Muscle of leg (tissue), 11 donors: ENCODE results near the gene SDK2. TPM values are rescaled to one million over a fixed set of nuclear protein-coding genes. Genes with fewer than 3 reads are reported as not detected.
A peak's percentile ranks its signal among the peaks of the same experiment; 100 is the strongest.
"Not testable (repeated sequence)": the region's sequence is repeated elsewhere in the genome, so short reads cannot be mapped to it uniquely, and the experiment has no call there.

Experiments
- DNase-seq: peaks from one replicate; pipeline ENCODE4 v3.0.0; 2013
- H3K27ac ChIP-seq: one replicate; pipeline ENCODE4 v1.5.1; 2013; ENCODE audit warnings: mild to moderate bottlenecking, low read length, control low read depth
- H3K27me3 ChIP-seq: one replicate; pipeline ENCODE4 v1.6.1; 2013; ENCODE audit warnings: low read length; ENCODE audit not compliant: control insufficient read depth, insufficient read depth
- H3K36me3 ChIP-seq: one replicate; pipeline ENCODE4 v1.6.1; 2013; ENCODE audit warnings: low read length; ENCODE audit not compliant: control insufficient read depth, insufficient read depth
- H3K4me1 ChIP-seq: one replicate; pipeline ENCODE4 v1.6.1; 2013; ENCODE audit warnings: low read length; ENCODE audit not compliant: control insufficient read depth, insufficient read depth
- H3K4me3 ChIP-seq: one replicate; pipeline ENCODE4 v1.5.1; 2013; ENCODE audit warnings: low read length, control low read depth
- H3K9me3 ChIP-seq: replicated peaks from 2 replicates; pipeline ENCODE4 v1.6.1; 2013; ENCODE audit warnings: low read depth, low read length; ENCODE audit not compliant: control insufficient read depth
- WGBS: methylation state at CpG from one replicate; pipeline ENCODE4 v1.1.5; 2013; ENCODE audit warnings: missing lambda C conversion rate; ENCODE audit not compliant: insufficient coverage; 5-methylcytosine and 5-hydroxymethylcytosine counted together
- polyA plus RNA-seq, 8 donors: library from polyadenylated mRNA; unstranded; fragments of 120-200 nt; gene quantifications; one replicate each; pipeline versions ENCODE4 v1.2.1 to v1.2.3, GENCODE V29; 2013; ENCODE audit warnings: inconsistent platforms in 1 of 8, low replicate concordance in 1 of 8; ENCODE audit not compliant: insufficient read length in 8 of 8, insufficient read depth in 1 of 8
- total RNA-seq: library from RNA; stranded (reverse); fragments of 120-200 nt; gene quantifications from one replicate; pipeline ENCODE4 v1.2.4, GENCODE V29; 2013

Gene SDK2
- total and polyA plus RNA-seq, 9 donors: 18.2 to 40.6 (median 25.8) TPM

DNA sequence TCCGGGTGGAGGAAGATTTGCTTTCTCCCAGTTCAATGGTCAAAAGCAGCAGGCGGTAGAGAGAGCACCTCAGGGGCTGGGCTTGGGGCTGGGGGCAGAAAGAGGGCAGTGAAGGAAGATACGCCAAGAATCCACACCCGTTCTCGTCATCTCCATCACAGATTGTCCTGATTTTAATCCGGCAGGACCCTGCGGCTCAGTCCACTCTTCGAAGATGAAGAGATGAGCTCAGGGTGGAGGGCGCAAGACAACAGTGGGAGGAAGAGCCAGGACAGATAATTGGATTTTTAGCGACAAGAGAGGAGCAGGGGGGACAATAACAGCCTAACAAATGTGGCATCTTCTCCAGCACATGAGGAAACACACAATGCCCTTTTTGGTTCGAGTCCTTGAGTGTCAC is 165.9 kb downstream of the SDK2 start:
- 72% methylated on average over 9 of the region's 11 CpGs for WGBS
- peaks cover 2% of the 10 kb centered on the region for H3K27me3 ChIP-seq
- peaks cover 27% of the 10 kb centered on the region for H3K4me1 ChIP-seq
- no peaks in the 10 kb centered on the region for H3K9me3 ChIP-seq
- H3K4me3 ChIP-seq: no peak overlapping the region
- H3K36me3 ChIP-seq: no peaks in the 10 kb centered on the region
- no peak for DNase-seq
- no peak overlapping the region for H3K27ac ChIP-seq

DNA sequence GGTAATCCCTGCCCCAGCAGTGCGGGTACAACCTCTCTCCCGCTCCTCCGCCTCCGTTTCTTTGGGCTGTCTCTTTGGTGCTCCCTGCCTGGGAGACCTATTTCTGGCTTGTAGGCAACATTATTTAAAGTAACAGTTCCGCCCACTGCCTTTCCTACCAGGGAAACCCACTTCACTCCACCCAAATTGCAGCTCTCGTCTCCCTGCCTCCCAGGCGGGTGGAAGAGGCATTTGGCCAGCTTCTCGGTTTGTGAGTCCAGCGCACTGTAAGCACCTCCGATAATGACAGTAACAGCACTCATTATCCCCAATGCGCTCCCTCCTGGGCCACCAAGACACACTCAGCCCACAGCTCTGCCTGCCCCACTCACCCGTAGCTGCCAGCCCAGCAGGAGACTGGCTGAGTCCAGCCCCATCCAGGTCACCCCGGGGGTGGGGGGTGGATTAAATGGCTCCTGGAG is 167.3 kb downstream of the SDK2 start:
- WGBS: 18% methylated on average over 10 of the region's 13 CpGs
- Histone ChIP-seq H3K27me3 (peaks cover 2% of the 10 kb centered on the region), H3K9me3 (no peaks in the 10 kb centered on the region), H3K27ac (no peak overlapping the region), H3K36me3 (peaks cover 3% of the 10 kb centered on the region), H3K4me1 (peaks cover 27% of the 10 kb centered on the region), H3K4me3 (no peak overlapping the region)
- DNase-seq: peak; percentile 37

- Histone ChIP-seq H3K4me3 (no peak overlapping the region), H3K27ac (no peak overlapping the region), H3K9me3 (no peaks in the 10 kb centered on the region), H3K27me3 (peaks cover 2% of the 10 kb centered on the region), H3K4me1 (peaks cover 18% of the 10 kb centered on the region), H3K36me3 (peaks cover 8% of the 10 kb centered on the region)
- 57% methylated on average over 8 of the region's 12 CpGs for WGBS
- peak; percentile 51 for DNase-seq
Observed at GRCh38 chr17:73474370-73474988, 169.8 kb downstream of the SDK2 start.

DNA sequence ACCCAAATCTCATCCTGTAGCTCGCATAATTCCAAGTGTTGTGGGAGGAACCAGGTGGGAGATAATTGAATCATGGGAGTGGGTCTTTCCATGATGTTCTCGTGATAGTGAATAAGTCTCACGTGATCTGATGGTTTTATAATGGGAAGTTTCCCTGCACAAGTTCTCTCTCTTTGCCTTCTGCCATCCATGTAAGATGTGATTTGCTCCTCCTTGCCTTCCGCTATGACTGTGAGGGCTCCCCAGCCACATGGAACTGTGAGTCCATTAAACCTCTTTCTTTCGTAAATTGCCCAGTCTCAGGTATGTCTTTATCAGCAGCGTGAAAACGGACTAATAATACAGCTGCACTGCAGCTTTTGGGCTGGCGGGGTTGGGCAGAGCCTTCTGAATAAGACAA is 171.5 kb downstream of the SDK2 start:
- H3K27ac ChIP-seq, DNase-seq, H3K36me3 ChIP-seq, H3K4me3 ChIP-seq, H3K27me3 ChIP-seq, H3K9me3 ChIP-seq: not testable (repeated sequence)
- 77% methylated on average over 5 of the region's 8 CpGs for WGBS
- peaks cover 16% of the 10 kb centered on the region for H3K4me1 ChIP-seq

DNA sequence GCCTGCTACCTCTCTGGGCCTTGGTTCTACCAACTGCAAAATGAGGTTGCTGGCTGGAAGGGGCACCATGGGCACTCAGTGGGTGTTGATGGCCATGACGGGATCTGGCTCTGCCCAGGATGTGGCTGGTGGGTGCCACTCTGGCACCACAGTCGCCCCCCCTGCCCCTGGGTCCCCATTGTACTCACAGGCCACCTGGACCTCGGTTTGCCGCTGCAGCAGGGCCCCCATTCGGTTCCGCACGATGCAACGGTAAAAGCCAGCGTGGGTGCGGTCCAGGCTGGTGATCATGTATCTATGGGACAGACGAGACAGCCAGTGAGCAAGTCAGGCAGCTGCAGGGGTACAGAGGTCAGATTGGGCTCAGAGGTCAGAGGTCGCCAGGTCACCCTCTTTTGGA is 172.3 kb downstream of the SDK2 start:
- Histone ChIP-seq H3K27me3 (no peaks in the 10 kb centered on the region), H3K4me3 (no peak overlapping the region), H3K27ac (no peak overlapping the region), H3K4me1 (peaks cover 13% of the 10 kb centered on the region), H3K9me3 (no peaks in the 10 kb centered on the region), H3K36me3 (peaks cover 8% of the 10 kb centered on the region)
- DNase-seq: no peak
- WGBS: 87% methylated on average over 11 of the region's 12 CpGs

DNA sequence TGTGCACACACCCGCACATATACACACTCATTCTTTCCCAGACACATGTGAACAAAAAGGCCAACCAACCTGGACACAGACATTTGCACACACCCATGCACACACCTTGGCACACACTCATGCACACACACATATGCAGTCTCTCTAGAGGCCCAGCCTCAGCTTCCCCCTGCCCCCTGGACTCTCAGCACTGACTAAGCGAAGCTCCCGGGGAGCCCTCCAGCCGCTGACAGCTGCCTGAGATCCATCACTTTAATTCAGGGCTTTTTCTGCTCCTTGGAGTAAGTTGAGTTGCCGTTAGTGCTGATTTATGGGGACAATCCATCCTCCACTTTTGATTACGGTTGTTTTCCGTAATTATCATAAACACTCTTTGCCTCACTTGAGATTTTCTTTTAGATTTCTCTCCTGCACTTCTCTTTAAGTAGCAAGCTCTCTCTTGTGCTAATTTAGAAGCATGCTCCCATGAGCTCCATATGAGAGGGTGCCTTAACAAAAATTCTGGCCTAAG is 173.9 kb downstream of the SDK2 start:
- Histone ChIP-seq H3K4me3 (no peak overlapping the region), H3K27ac (no peak overlapping the region), H3K27me3 (no peaks in the 10 kb centered on the region), H3K9me3 (no peaks in the 10 kb centered on the region), H3K4me1 (peaks cover 19% of the 10 kb centered on the region), H3K36me3 (peaks cover 8% of the 10 kb centered on the region)
- no peak for DNase-seq
- WGBS: 70% methylated on average over 3 of the region's 7 CpGs

- DNase-seq: no peak
- 63% methylated on average over 4 of the region's 4 CpGs for WGBS
- Histone ChIP-seq H3K27me3 (no peaks in the 10 kb centered on the region), H3K9me3 (no peaks in the 10 kb centered on the region), H3K4me3 (no peak overlapping the region), H3K36me3 (peaks cover 8% of the 10 kb centered on the region), H3K27ac (no peak overlapping the region), H3K4me1 (peaks cover 13% of the 10 kb centered on the region)
Observed at GRCh38 chr17:73469311-73469710, 174.9 kb downstream of the SDK2 start.

DNA sequence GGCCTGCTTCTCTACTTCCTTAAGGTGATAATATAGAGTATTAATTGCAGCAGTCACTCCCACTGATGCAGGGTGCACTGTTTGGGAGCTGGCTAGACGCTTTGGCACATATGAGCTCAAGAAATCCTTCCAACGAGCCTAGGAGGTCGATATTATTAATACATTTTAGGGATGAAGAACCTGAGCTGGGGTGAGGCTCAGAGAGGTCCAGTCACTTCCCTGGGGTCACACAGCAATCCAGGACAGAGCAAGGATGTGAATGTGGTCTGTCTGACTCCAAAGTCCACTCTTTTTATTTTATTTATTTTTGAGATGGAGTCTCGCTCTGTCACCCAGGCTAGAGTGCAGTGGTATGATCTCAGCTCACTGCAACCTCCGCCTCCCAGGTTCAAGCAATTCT is 176.0 kb downstream of the SDK2 start:
- H3K9me3 ChIP-seq: no peaks in the 10 kb centered on the region
- peaks cover 8% of the 10 kb centered on the region for H3K36me3 ChIP-seq
- WGBS: no CpG with 5 or more reads among the region's 5 CpGs
- no peak overlapping the region for H3K4me3 ChIP-seq
- no peak overlapping the region for H3K27ac ChIP-seq
- H3K4me1 ChIP-seq: peaks cover 9% of the 10 kb centered on the region
- no peak for DNase-seq
- no peaks in the 10 kb centered on the region for H3K27me3 ChIP-seq

GRCh38 chr17:73467651-73468050 is 176.6 kb downstream of the SDK2 start:
- Histone ChIP-seq H3K27me3 (no peaks in the 10 kb centered on the region), H3K36me3 (peaks cover 8% of the 10 kb centered on the region), H3K27ac (no peak overlapping the region), H3K4me3 (no peak overlapping the region), H3K9me3 (no peaks in the 10 kb centered on the region), H3K4me1 (peaks cover 9% of the 10 kb centered on the region)
- WGBS: 31% methylated on average over 3 of the region's 6 CpGs
- no peak for DNase-seq

GRCh38 chr17:73466704-73467433 is 177.4 kb downstream of the SDK2 start:
- peaks cover 4% of the 10 kb centered on the region for H3K36me3 ChIP-seq
- no peaks in the 10 kb centered on the region for H3K9me3 ChIP-seq
- DNase-seq: no peak
- 87% methylated on average over 12 of the region's 15 CpGs for WGBS
- H3K27ac ChIP-seq: no peak overlapping the region
- no peaks in the 10 kb centered on the region for H3K27me3 ChIP-seq
- peaks cover 9% of the 10 kb centered on the region for H3K4me1 ChIP-seq
- H3K4me3 ChIP-seq: no peak overlapping the region
